Measurements from ENCODE around the gene PYGM. TPM values are rescaled to one million over a fixed set of nuclear protein-coding genes. Genes with fewer than 3 reads are reported as not detected.

Gene PYGM
- total RNA-seq, 1 donor from 2014 or later, result 5.5 TPM

DNA sequence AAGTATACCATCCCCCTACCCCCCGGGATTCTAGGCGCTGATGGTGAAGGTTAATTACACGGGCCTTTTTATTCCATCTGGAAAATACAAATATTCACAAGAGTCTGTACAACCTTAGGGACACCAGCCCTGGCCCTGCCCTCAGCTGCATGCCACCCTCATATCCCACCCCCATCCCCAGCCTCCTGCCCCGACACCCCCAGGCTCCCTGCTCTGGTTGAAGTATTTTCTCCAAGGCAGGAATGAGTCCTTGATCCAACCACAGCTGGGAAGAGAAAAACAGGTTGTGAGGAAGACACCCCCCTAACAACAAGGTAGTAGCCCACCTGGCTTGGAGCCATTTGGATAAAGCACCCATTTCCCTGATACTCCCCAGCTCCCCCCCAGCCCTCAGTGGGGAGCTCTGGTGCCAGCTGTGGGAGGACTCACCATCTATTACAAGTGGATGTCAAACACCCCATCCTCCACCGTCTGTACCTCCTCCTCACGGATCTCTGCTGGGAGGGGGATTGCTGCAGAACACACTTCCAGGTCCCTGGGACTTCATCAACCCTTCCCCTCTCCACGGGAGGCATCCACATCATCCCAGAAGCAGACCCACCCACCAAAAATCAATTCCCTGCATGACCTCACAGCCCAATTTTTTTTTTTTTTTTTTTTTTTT, 32.8 kb downstream of the PYGM start:
- peaks cover 9% of the 10 kb centered on the region for H3K9me3 Mint-ChIP-seq (ENCODE audit: unreplicated experiment)
- H3K27ac Mint-ChIP-seq (ENCODE audit: unreplicated experiment), result no peak overlapping the region
- no peak for DNase-seq
- peaks cover 16% of the 10 kb centered on the region for H3K27me3 Mint-ChIP-seq (ENCODE audit: unreplicated experiment)
- no peaks in the 10 kb centered on the region for H3K36me3 Mint-ChIP-seq (ENCODE audit: unreplicated experiment)
- TF ChIP-seq, protein P1, sequence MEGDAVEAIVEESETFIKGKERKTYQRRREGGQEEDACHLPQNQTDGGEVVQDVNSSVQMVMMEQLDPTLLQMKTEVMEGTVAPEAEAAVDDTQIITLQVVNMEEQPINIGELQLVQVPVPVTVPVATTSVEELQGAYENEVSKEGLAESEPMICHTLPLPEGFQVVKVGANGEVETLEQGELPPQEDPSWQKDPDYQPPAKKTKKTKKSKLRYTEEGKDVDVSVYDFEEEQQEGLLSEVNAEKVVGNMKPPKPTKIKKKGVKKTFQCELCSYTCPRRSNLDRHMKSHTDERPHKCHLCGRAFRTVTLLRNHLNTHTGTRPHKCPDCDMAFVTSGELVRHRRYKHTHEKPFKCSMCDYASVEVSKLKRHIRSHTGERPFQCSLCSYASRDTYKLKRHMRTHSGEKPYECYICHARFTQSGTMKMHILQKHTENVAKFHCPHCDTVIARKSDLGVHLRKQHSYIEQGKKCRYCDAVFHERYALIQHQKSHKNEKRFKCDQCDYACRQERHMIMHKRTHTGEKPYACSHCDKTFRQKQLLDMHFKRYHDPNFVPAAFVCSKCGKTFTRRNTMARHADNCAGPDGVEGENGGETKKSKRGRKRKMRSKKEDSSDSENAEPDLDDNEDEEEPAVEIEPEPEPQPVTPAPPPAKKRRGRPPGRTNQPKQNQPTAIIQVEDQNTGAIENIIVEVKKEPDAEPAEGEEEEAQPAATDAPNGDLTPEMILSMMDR (IDR thresholded peaks at IDR 0.05; ENCODE audit: partially characterized antibody, unreplicated experiment), result no peak
- no peak overlapping the region for H3K4me3 Mint-ChIP-seq (ENCODE audit: unreplicated experiment)
- H3K4me1 Mint-ChIP-seq (ENCODE audit: low read depth, unreplicated experiment), result peaks cover 20% of the 10 kb centered on the region

DNA sequence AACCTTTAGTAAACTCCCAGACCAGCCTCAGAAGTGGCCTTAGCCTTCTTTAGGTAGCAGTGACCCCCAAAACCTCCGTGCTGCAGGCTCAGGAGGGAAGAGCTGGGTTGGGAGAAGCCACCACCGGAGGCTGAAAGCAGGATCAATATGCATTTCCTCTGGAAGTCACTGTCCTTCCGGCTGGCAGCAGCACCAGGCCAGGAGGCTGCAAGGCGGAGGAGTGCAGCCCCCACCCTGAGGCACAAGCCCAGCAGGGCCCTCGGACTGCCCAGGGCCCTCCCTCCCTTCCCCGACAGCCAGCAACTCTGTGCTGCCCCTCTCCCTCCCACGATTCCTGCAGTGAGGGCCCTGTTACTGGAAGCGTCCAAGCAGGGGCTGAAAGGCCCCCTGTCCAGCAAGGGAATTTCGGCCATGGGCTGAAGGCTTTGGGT, 33.5 kb downstream of the PYGM start:
- no peak for DNase-seq
- Mint-ChIP-seq H3K27ac (ENCODE audit: unreplicated experiment) (no peak overlapping the region), H3K4me1 (ENCODE audit: low read depth, unreplicated experiment) (peaks cover 20% of the 10 kb centered on the region), H3K4me3 (ENCODE audit: unreplicated experiment) (no peak overlapping the region), H3K9me3 (ENCODE audit: unreplicated experiment) (peaks cover 11% of the 10 kb centered on the region), H3K27me3 (ENCODE audit: unreplicated experiment) (peaks cover 16% of the 10 kb centered on the region), H3K36me3 (ENCODE audit: unreplicated experiment) (no peaks in the 10 kb centered on the region)
- TF ChIP-seq, protein P1 (IDR thresholded peaks at IDR 0.05; ENCODE audit: partially characterized antibody, unreplicated experiment), result no peak

DNA sequence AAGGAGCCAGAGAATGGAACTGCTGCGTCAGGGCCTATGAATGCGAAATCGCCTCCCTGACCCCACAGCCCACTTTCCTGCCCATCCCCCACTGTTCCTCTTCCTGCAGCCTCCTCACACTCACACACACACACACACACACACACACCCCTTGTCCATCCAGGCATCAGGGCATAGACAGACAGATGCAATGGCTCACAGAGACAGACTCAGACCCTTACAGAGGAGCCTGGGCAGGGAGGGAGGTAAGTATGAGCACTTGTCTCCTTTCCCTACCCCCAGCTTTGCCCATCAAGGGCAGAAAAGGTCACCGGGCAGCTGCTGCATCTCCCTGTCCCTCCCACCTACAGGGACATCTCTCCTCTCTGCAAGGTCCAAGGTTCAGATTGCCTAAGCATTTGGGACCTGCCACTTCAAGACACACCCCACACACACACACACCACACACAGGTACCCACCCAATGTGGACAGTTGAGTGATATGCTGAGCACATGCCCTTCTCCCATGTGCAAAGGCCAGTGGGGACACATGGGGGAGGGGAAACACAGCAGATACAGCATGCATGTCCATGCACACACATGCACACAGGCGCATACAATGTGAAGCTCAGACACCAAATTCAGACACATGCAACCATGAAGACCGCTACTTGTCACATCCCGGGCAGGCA, 34.8 kb downstream of the PYGM start:
- no peak for DNase-seq
- H3K4me3 Mint-ChIP-seq (ENCODE audit: unreplicated experiment), result peak overlapping the region; percentile 62

DNA sequence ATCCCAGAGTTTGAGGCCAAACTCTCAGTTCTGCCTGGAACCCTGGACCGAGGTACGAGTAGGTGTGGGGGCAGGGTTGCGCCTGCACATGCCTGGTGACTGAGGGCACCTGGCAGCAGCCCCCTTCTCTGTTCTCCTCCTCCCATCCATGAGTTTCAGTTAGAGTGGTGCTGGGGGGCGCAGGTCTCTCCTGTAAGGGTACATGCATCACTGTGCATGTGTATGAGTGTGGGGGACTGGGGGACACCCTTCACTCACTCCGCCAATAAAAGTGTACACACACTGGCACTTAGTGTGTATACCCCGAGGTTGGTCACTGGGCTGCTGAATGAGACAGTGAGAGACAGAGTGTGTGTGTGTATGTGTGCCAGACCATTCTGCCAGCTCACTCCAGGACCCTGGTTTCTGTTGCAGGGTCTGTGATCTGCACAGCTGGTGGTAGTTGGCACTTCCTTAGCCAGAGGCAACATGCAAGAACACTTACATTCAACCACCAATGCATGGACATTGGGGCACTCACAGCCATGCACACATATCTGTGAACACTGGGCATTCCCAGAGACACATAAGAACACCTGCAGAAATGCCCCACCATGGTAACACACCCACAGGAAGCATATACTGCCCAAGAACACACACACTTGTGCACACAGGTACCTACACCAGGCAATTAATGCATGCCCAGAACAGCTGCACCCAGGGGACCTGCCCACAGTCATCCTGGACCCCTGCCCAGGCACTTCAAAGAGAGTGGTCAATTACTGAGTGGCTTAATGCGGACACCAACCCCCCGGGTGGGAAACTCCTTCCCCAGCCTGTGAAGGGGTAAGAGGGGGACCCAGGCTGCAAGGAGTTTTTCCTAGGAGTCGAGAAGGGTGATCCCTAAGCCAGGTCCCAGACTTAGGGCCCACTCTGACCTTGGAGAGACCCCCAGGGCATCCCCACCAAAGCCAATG, 35.6 kb downstream of the PYGM start:
- peak overlapping the region; percentile 64 for H3K27ac Mint-ChIP-seq (ENCODE audit: unreplicated experiment)
- peak overlapping the region; percentile 76 for H3K4me3 Mint-ChIP-seq (ENCODE audit: unreplicated experiment)
- H3K9me3 Mint-ChIP-seq (ENCODE audit: unreplicated experiment), result peaks cover 11% of the 10 kb centered on the region

More for the DNA sequence above, 34.8 kb downstream of the PYGM start:
- peak overlapping the region; percentile 73 for H3K27ac Mint-ChIP-seq (ENCODE audit: unreplicated experiment)
- TF ChIP-seq, protein P1 (IDR thresholded peaks at IDR 0.05; ENCODE audit: partially characterized antibody, unreplicated experiment), result no peak
- H3K27me3 Mint-ChIP-seq (ENCODE audit: unreplicated experiment), result peaks cover 26% of the 10 kb centered on the region
- peaks cover 26% of the 10 kb centered on the region for H3K4me1 Mint-ChIP-seq (ENCODE audit: low read depth, unreplicated experiment)
- H3K36me3 Mint-ChIP-seq (ENCODE audit: unreplicated experiment), result no peaks in the 10 kb centered on the region
- H3K9me3 Mint-ChIP-seq (ENCODE audit: unreplicated experiment), result peaks cover 11% of the 10 kb centered on the region

More for the DNA sequence above, 35.6 kb downstream of the PYGM start:
- TF ChIP-seq, protein P1 (IDR thresholded peaks at IDR 0.05; ENCODE audit: partially characterized antibody, unreplicated experiment), result no peak
- Mint-ChIP-seq H3K36me3 (ENCODE audit: unreplicated experiment) (no peaks in the 10 kb centered on the region), H3K27me3 (ENCODE audit: unreplicated experiment) (peaks cover 26% of the 10 kb centered on the region), H3K4me1 (ENCODE audit: low read depth, unreplicated experiment) (peaks cover 26% of the 10 kb centered on the region)
- DNase-seq, result no peak
